Endothelial cell of umbilical vein (primary cell): ENCODE measurements around the gene MCTP1.

ENCODE experiments used
- CTCF ChIP-seq, 2 donors: IDR thresholded peaks; 1 replicate in 1 of 2; 2 replicates in 1 of 2; pipeline ENCODE4 v1.5.1; 2011; ENCODE audit warnings: low read length in 2 of 2, mild to moderate bottlenecking in 2 of 2, moderate library complexity in 2 of 2, control low read depth in 1 of 2, inconsistent platforms in 1 of 2, low read depth in 1 of 2; ENCODE audit not compliant: insufficient read depth in 1 of 2; ENCODE audit errors: extremely low read depth in 1 of 2
- EZH2 ChIP-seq: IDR thresholded peaks from 2 replicates; pipeline ENCODE4 v1.6.1; 2012; ENCODE audit warnings: borderline replicate concordance, low read depth, mild to moderate bottlenecking, moderate library complexity, low read length, inconsistent platforms; ENCODE audit not compliant: severe bottlenecking
- GATA2 ChIP-seq: IDR thresholded peaks from 2 replicates; pipeline ENCODE4 v1.7.0; 2011; ENCODE audit warnings: low read depth, mild to moderate bottlenecking, moderate library complexity, mixed read lengths, low read length; ENCODE audit not compliant: insufficient read length, insufficient read depth
- JUN ChIP-seq: IDR thresholded peaks from 2 replicates; pipeline ENCODE4 v1.6.1; 2011; ENCODE audit warnings: borderline replicate concordance, low read depth; ENCODE audit not compliant: insufficient read length, insufficient read depth
- MAX ChIP-seq: IDR thresholded peaks from 2 replicates; pipeline ENCODE4 v1.6.1; 2011; ENCODE audit not compliant: insufficient read depth, insufficient read length
- POLR2A ChIP-seq: IDR thresholded peaks from 2 replicates; pipeline ENCODE4 v1.6.1; 2012; ENCODE audit warnings: low read depth, mild to moderate bottlenecking, control low read depth, low read length
- POLR2AphosphoS5 ChIP-seq: IDR thresholded peaks from 2 replicates; pipeline ENCODE4 v1.6.1; 2012; ENCODE audit warnings: low read depth, mild to moderate bottlenecking, control low read depth, low read length, moderate library complexity; ENCODE audit not compliant: insufficient read depth

DNA sequence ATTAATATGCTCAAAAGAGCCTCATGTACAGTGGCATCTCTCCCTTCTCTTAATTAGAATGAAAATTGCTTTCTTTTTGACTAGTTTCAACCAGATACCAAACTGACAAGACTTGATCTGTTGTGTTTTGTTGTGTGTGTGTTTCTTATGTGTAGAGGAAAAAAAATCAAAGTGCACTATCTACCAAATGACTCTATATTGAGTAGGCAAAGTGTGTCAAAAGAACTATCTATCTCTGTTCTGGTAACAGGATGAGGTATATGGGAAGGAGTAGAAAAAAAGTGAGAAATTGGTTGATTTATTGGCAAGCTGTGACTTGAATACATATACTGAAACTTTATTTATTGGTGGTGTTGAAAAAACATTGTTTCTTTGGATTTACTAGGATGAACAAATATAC is 476.4 kb downstream of the MCTP1 start:
- TF ChIP-seq POLR2A (no peak), CTCF (IDR thresholded peaks at IDR 0.05; ENCODE audit: extremely low read depth in 1 of 2, insufficient read depth in 1 of 2, low read depth in 1 of 2, low read length in 2 of 2) (no peak), POLR2AphosphoS5 (no peak), MAX (no peak), EZH2 (no peak), JUN (no peak), GATA2 (no peak)
